Stimulated activated CD4-positive, alpha-beta T cell treated with anti-CD3 and anti-CD28 coated beads, Interleukin-1b, Interleukin-23, amount 100 ng/mL, for 24 hours (primary cell): ENCODE results near the gene GCNT3.
"Not testable (repeated sequence)": the region's sequence is repeated elsewhere in the genome, so short reads cannot be mapped to it uniquely, and the experiment has no call there.

Experiments
- DNase-seq, 4 experiments: peaks; one replicate each; pipeline ENCODE4 v3.0.0-alpha.2; 2020; ENCODE audit warnings: low read depth in 4 of 4, low spot score in 1 of 4

GCNT3 gene

DNA sequence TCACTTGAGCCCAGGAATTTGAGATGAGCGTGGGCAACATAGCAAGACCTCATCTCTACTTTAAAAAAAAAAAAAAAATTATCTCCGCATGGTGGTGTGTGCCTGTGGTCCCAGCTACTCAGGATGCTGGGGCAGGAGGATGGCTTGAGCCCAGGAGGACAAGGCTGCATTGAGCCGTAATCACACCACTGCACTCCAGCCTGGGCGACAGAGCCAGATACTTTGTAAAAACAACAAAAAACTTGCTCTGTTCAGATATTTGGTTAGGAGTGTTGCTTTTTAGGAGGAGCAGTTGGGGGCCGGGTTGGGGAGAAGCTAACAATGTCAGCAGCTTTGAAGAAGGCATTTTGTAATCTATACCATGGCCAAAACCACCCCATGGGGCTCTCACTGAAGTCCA is 4.1 kb downstream of the GCNT3 start:
- DNase-seq: no peak

- DNase-seq: no peak
Observed at GRCh38 chr15:59616379-59616778, 4.8 kb downstream of the GCNT3 start.

DNA sequence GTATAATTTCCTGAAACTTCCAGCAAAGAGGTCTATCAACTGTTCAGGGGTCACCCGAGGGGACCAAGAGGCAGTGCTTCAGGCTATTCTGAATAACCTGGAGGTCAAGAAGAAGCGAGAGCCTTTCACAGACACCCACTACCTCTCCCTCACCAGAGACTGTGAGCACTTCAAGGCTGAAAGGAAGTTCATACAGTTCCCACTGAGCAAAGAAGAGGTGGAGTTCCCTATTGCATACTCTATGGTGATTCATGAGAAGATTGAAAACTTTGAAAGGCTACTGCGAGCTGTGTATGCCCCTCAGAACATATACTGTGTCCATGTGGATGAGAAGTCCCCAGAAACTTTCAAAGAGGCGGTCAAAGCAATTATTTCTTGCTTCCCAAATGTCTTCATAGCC is 6.8 kb downstream of the GCNT3 start:
- no peak for DNase-seq

GRCh38 chr15:59622289-59622688 is 10.7 kb downstream of the GCNT3 start:
- peak in 2 of 4 experiments; percentile 4 to 32 for DNase-seq

DNA sequence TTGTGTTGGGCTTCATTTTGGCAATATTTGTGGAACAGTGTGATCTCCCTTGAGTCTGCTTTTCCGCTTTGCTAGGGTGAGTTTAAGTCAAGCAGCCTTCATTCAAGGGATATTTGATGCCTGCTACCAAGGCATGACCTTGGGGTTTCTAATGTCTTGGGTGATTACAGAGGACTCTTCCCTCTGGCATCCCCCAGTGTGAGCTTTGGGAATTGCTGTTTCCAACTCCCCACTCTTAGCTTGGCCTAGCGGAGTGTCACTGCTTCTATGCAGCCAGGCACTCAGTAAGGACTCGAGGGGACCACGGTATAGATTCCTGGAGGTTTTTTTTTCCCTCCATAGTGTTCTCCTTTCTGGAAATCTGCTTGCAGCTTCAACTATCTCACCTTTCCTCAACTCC is 21.1 kb downstream of the GCNT3 start:
- DNase-seq: no peak

GRCh38 chr15:59636184-59636583 is 24.6 kb downstream of the GCNT3 start:
- DNase-seq: no peak

DNA sequence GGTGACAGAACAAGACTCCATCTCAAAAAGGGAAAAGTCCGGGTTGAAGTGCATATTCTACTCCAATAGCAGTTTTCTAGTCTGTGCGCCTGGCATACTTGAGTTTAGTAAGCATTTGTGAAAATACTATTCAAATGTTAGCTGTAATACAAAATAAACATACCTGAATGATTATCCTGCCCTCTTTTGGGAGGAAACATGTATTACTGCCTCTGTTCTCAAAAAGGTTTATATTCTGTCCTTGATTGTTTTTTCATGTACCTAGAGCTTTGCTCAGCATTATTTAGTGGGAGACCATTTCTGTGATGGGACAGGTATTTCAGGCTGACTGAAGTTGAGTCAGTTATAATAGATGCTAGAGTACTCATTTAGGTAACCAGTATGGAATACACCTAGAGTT is 25.9 kb downstream of the GCNT3 start:
- not testable (repeated sequence) for DNase-seq

GRCh38 chr15:59642351-59642750 is 30.8 kb downstream of the GCNT3 start:
- no peak for DNase-seq

GRCh38 chr15:59644756-59645155 is 33.2 kb downstream of the GCNT3 start:
- DNase-seq: no peak

DNA sequence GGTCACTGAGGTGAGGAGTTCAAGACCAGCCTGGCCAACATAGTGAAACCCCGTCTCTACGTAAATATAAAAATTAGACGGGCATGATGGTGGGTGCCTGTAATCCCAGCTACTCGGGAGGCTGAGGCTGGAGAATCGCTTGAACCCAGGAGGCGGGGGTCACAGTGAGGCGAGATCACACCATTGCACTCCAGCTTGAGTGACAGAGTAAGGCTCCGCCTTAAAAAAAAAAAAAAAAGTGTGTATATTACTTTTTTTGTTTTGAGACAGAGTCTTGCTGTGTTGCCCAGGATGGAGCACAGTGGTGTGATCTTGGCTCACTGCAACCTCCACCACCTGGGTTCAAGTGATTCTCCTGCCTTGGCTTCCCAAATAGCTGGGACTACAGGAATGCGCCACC is 34.2 kb downstream of the GCNT3 start:
- not testable (repeated sequence) for DNase-seq

GRCh38 chr15:59646277-59646676 is 34.7 kb downstream of the GCNT3 start:
- DNase-seq: no peak

GRCh38 chr15:59647085-59647484 is 35.5 kb downstream of the GCNT3 start:
- DNase-seq: no peak

DNA sequence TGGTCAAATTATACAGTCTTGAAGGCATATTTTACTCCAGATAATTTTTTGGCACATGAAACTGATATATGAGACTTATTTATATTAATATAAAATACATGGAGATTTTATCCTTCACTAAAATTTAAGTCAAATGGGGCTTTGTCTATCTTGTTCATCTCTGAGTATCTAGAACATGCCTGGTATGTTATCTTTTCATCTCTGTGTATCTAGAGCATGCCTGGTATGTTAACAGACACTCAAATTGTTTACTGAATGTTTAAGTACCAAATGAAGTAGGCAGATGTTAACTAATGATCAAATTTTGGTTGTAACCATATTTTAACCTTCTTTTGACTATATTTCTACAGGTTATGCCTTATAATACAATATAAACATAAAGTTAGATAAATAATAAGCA is 38.0 kb downstream of the GCNT3 start:
- DNase-seq: no peak

GRCh38 chr15:59654046-59654445 is 42.5 kb downstream of the GCNT3 start:
- no peak for DNase-seq

DNA sequence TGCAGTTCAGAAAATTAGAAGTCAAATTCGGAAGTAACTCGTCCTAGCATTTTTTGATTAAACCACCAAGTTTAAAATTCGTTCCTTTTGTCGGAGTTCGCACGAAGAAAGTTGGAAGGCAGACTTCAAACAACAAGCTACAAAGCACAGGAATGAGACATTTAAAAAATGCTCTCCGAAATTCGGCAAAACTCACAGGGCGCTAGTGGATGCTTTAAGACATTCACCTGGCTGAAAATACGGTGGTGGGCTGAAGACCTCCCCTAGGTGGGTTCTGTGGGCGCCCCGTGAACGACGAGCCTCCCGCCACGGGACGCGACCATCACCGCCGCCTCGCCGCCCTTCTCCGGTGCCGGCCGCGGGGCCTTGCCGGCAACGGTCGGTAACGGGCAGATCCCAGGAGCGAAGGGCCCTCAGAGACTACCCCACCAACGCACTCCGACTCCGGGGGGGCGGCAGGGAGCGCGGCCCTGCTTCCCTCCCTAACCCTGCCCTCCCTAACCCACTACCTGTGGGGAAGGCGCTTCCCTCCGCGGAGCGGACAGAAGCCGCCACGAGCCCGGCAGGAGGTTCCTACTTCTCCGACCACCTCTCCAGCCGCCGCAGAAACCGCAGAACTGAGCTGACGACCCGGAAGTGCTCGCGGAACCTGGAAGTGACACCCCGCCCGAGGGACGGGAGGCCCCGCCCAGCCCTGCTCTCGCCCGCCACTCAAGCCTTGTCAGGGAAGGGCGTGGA is 45.5 kb downstream of the GCNT3 start, which contains the start of gene GTF2A2:
Gene GTF2A2 (minus strand): TSS at position 619 of the 738 bp plus-strand sequence. CDS start 5,238 bp downstream, outside the sequence.
- DNase-seq: peak; percentile 83 to 93 (median 88)

DNA sequence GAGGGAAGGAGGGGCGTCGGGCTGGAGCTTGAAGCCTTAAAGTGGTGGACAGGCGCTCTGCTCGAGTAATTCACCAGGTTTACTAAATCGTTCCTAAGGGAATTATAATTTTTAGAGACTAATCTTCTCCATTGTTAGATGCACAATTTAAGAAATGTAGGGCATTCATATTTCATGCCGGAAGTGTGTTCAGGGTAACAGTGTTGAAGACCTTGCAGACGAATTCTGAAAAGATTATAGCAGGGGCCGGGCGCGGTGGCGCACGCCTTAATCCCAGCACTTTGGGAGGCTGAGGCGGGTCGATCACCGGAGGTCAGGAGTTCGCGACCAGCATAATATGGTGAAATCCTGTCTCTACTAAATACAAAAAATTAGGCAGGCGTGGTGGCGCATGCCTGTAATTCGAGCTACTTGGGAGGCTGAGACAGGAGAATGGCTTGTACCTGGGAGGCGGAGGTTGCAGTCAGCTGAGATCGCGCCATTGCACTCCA is 46.1 kb downstream of the GCNT3 start:
- no peak for DNase-seq

DNA sequence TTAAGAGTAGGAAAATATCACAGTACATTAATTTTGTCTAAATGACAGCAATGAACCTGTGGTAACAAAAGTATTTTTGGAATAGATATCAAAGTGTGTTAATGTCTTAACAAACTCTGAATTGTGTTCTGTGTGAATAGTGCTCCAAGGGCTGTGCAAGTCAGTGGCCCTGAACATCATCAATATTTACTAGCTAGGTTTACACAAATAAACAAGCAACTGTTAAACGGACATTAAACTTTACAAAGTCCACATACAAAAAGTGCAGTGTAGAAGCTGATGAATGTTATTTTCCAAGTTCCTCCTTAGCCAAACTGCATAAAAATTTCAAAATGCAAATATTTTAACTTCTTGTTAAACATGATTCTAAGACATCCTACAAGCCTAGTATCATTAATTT is 47.8 kb downstream of the GCNT3 start:
- no peak for DNase-seq

GRCh38 chr15:59662260-59662659 is 50.7 kb downstream of the GCNT3 start:
- DNase-seq: no peak

GRCh38 chr15:59668556-59668955 is 57.0 kb downstream of the GCNT3 start:
- DNase-seq: no peak
